HG03039 (cell line): ENCODE measurements around the gene IQCF2.
"Not testable (repeated sequence)": the region's sequence is repeated elsewhere in the genome, so short reads cannot be mapped to it uniquely, and the experiment has no call there.

Source experiments
- ATAC-seq: cut with Tn5 transposase; IDR thresholded peaks from one replicate; pipeline ENCODE4 v1.9.1; 2021; ENCODE audit warnings: mild to moderate bottlenecking, moderate library complexity; ENCODE audit not compliant: unreplicated experiment

Gene IQCF2

DNA sequence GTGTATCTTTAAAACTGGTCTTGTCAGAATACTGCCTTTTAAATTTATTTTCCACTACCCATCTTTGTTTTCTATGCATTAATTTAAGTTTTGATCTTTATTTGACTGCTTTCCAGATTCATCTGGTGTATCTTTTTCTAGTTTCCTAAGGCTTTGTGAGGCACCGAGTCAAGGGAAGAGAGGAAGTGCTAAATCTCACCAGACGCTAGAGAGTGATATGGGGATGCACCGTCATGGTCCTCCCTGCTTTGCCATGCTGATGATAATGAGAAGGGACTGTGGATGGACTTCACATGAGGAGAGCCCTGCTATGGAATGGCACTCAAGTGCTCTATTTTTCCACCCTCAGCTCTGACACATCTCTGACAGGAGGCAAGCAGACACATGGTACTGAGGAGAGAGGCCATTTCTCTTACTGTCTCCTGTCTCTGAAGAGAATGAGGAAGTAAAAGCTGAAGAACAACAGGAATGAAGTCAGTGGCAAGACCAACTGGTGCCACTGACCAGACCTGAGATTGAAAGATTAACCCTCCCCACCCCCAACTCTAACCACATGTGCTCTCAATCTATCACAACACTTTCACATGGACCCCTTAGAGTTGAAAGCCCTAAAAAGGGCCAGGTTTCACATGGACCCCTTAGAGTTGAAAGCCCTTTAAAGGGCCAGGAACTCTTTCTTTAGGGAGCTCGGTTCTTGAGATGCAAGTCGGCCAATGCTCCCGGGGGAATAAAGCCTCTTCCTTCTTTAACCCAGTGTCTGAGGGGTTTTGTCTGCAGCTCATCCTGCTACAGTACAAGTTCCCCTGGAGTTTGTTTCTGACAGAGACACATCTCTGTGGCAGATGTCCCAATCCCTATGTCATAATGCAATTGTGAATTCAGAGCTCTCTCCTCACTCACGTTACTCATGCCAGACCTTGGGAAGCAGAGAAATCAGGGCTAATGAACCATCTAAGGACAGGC is at the start of gene IQCF2:
Gene IQCF2, plus strand, starts transcription at position 913 of the 963 bp plus-strand sequence. CDS start 52 bp downstream, outside the sequence.
- no peak for ATAC-seq

GRCh38 chr3:51813539-51813938 is 47.9 kb upstream of the IQCF2 start:
- ATAC-seq = no peak

- no peak for ATAC-seq
Observed at GRCh38 chr3:51814034-51814433, 47.4 kb upstream of the IQCF2 start.

DNA sequence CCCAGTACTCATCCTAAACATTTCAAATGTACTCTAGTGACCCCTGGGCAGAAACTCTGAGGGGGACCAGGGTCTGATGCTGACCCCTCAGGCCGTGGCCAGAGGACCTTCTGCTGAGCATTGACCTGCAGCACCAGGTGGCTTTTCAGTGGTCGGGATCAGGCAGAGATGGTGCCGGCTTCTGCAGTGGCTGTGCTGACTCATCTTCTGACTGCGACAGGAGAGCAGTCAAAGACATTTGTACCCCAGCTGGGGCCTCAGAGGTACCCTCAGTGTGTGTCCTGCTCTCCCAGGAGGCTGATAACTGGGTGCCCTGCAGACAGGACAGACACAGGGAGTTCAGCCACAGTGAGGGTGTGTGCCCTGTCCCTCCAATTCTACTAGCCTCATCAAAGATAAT is 45.8 kb upstream of the IQCF2 start:
- no peak for ATAC-seq

DNA sequence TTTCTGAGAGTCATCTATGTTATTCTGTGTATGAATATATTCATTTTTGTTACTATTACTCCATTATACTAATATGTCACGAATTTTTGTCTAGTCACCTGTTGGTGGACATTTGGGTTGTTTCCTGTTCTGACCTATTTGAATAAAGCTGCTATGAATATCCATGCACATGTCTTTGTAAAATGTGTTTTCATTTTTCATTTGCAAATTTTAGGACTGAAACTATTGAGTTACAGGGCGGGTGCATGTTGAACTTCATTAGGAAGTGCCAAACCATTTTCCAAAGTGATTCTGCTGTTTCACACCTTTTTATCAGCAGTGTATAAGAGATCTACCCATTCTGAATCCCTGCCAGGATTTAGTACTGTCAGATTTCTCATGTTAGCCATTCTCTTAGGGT is 44.7 kb upstream of the IQCF2 start:
- no peak for ATAC-seq

- ATAC-seq = no peak
Observed at GRCh38 chr3:51817375-51817774, 44.0 kb upstream of the IQCF2 start.

GRCh38 chr3:51819151-51819550 is 42.3 kb upstream of the IQCF2 start:
- ATAC-seq = no peak

DNA sequence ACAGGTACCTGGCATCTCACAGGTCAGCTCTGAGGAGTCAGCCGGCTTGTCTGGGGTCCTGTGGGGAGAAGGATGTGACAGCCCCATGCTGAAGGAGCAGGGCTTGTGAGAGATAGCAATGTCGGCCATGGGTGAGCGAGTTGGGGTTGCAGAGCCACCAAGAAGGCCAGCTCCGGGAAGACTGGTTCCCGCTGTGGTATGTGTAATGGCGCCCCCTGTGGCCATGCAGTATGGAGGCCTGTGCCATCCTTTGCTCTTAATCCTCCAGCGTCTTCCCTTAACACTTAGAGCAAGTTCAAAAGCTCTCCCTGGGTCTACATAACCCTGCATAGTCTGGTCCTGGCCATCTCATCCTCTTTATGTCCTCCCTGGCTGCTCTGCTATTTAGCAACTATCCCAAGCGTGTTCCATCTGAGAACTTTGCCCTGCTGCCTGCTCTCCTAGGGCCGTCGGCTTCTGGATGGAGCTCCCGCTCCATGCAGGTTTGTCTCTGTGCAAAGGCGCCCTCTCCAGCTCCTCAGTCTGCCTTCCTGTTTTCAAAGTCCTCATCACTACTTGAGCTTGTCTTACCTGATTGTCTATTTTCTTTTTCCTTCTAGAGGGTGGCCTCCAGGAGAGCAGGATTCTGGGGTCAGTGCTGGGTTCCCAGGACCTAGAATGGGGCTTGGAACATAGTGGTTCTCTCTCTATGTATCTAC is 41.6 kb upstream of the IQCF2 start:
- ATAC-seq = no peak

GRCh38 chr3:51828297-51828696 is 33.1 kb upstream of the IQCF2 start:
- no peak for ATAC-seq

DNA sequence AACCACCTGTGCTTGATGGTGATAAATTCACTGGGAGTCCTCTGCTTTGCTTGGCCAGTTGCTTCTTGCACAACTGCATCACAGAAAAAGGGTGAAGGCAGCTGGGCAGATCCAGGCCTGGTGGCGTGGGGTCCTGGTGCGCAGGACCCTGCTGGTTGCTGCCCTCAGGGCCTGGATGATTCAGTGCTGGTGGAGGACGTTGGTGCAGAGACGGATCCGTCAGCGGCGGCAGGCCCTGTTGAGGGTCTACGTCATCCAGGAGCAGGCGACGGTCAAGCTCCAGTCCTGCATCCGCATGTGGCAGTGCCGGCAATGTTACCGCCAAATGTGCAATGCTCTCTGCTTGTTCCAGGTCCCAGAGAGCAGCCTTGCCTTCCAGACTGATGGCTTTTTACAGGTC is 31.1 kb upstream of the IQCF2 start:
- no peak for ATAC-seq

GRCh38 chr3:51830836-51831385 is 30.5 kb upstream of the IQCF2 start:
- ATAC-seq = no peak

GRCh38 chr3:51836606-51837005 is 24.8 kb upstream of the IQCF2 start:
- ATAC-seq = no peak

GRCh38 chr3:51845129-51845528 is 16.3 kb upstream of the IQCF2 start:
- ATAC-seq = no peak

GRCh38 chr3:51855411-51855810 is 6.0 kb upstream of the IQCF2 start:
- not testable (repeated sequence) for ATAC-seq

DNA sequence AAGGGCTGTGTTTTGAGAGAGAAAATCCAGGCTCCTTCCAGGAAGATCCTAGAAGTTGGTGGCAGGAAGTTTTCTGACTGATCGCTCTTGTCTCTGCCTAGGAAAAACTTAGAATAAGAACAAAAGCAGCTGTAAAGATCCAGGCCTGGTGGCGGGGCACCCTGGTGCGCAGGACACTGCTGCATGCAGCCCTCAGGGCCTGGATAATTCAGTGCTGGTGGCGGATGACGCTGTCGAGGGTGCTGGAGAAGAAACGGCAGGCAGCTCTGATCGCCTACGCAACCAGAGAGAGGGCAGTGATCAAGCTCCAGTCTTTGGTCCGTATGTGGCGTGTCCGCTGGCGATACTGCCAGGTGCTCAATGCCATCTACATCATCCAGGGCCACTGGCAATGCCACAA is 1.5 kb downstream of the IQCF2 start:
- no peak for ATAC-seq

DNA sequence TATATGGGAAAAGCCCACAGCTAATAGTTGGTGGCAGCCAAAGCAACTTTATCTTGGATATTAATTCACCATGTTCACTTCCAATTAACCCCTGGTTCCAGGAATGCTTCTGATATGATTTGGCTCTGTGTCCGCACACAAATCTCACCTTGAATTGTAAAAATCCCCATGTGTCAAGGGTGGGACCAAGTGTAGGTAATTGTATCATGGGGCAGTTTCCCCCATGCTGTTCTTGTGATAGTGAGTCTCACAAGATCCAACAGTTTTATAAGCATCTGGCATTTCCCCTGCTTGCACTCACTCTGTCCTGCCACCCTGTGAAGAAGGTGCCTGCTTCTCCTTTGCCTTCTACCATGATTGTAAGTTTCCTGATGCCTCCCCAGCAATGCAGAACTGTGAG is 7.5 kb downstream of the IQCF2 start:
- not testable (repeated sequence) for ATAC-seq

DNA sequence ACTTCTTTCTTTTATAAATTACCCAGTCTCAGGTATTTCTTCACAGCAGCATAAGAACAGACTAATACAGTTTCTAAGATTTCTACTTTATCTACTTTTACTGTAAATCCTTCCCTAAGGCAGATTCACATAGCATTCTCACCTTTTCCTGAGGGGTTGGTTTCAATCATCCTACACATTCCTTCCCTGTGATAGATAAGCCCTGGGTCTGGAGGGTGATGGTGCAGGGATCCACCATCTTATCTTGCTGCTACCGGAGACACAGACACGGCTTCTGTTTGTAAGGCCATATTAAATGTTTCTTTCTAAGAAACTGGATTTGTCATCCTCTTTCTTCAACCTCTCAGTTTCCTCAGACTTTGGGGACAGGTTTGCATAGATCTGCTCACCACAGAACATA is 7.9 kb downstream of the IQCF2 start:
- ATAC-seq = no peak

DNA sequence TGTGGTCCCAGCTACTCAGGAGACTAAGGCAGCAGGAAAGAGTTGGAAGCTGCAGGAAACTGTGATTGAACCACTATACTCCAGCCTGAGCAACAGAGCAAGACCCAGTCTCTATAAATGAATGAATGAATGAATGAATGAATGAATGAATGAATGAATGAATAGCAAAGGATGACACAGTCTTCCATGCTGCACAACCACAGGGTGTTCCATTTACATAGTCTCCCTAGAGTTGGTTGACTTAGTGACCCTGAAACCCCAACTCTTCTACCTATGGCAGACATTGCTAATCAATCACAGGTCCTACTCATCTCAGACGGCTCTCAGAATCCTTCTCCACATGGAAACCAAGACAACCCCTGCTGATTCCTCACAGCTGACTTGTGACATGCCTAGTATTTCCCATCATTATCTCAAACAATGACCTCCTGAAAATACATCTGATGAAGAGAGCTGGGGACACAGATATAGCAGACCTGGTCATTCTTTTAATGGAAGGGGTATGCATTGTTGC is 11.9 kb downstream of the IQCF2 start:
- ATAC-seq = no peak

DNA sequence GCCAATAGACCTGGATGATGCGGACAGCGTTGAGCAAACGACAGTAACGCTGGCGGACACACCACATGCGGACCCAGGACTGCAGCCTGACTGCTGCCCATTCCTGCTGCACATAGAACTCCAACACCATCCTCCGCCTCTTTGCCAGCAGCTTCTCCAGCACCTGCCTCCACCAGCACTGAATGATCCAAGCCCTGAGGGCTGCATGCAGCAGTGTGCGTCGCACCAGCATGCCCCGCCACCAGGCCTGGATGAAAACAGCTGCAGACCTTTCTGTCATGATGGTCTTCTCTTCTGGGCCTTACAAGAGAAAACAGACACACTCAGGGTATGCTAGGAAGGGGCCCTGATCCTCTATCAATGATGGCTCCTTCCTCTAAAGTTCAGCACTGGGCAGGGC is 12.5 kb downstream of the IQCF2 start:
- no peak for ATAC-seq

GRCh38 chr3:51874411-51874810 is 13.0 kb downstream of the IQCF2 start:
- ATAC-seq = no peak

GRCh38 chr3:51874889-51875288 is 13.5 kb downstream of the IQCF2 start:
- no peak for ATAC-seq

- ATAC-seq = no peak
Observed at GRCh38 chr3:51875501-51875900, 14.1 kb downstream of the IQCF2 start, which contains the start of gene IQCF5. Gene IQCF5, minus strand, starts transcription at chr3:51875601. Its CDS starts 70 bp downstream, at chr3:51875531.
